ENCODE results near the gene SPDYE2B. TPM values are rescaled to one million over a fixed set of nuclear protein-coding genes. Genes with fewer than 3 reads are reported as not detected.
A peak's percentile ranks its signal among the peaks of the same experiment; 100 is the strongest.
"Not testable (repeated sequence)": the region's sequence is repeated elsewhere in the genome, so short reads cannot be mapped to it uniquely, and the experiment has no call there.

SPDYE2B gene
- polyA plus RNA-seq, 3 donors = 0.58 to 1.4 (median 0.76) TPM

DNA sequence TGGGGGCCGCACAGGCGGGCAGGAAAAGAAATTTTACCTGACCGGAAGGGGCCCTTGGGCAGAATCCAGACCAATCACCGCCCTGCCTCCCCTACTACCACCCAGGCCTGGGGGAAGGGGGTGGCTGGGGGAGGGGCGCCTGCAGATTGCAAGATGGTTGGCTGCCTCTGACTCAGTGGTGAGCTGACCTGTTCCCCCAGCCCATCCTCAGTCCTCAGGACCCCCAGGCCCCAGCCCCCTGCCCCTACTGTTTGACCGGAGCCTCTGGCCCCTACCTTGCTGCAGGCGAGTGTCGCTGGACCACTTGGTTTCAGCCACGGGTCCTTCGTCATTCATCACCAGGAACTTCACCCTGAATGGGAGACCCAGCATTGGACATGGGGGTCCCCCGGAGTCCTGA is 11.3 kb upstream of the SPDYE2B start:
- DNase-seq (ENCODE audit: low read depth in 3 of 3, low spot score in 2 of 3) = not testable (repeated sequence)

GRCh38 chr7:102642691-102643090 is 7.4 kb upstream of the SPDYE2B start, which contains the start of gene UPK3BL1:
TSS of gene UPK3BL1 (minus strand) at chr7:102642791. CDS start at chr7:102642741, 50 bp downstream.
- DNase-seq (ENCODE audit: low read depth in 3 of 3, low spot score in 2 of 3) = not testable (repeated sequence)

DNA sequence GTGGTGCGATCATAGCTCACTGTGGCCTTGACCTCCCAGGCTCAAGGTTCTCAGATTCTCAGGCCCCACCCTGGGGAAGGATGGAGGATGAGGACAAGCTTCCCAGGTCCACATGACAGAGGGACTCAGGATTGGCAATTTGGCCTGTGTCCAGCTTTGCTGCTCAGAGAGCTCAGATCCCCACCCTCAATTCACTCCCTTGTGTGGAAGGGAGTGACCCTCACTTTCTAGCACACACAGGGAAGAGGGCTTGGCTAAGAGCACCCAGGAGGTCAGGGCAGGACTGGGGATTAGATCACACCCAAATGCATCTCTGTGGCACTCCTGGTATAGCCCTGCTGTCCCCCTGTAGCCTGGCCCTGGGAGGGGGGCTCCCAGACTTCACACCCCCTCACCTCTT is 6.7 kb upstream of the SPDYE2B start:
- DNase-seq (ENCODE audit: low read depth in 3 of 3, low spot score in 2 of 3) = not testable (repeated sequence)

DNA sequence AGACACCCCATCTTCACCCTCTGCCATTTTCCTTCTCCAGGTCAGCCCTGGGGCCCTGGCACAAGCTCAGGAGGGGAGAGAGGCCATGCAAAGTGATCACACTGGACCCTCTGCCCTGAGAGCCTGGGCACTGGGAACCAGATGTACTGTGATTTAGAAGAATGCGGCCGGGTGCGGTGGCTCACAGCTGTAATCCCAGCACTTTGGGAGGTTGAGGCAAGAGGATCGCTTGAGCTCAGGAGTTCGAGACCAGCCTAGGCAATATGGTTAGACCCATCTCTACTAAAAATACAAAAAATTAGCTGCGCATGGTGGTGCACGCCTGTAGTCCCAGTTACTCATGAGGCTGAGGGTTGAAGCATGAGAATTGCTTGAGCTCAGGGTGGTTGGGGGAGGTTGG is 2.3 kb upstream of the SPDYE2B start:
- DNase-seq (ENCODE audit: low read depth in 3 of 3, low spot score in 2 of 3) = not testable (repeated sequence)

DNA sequence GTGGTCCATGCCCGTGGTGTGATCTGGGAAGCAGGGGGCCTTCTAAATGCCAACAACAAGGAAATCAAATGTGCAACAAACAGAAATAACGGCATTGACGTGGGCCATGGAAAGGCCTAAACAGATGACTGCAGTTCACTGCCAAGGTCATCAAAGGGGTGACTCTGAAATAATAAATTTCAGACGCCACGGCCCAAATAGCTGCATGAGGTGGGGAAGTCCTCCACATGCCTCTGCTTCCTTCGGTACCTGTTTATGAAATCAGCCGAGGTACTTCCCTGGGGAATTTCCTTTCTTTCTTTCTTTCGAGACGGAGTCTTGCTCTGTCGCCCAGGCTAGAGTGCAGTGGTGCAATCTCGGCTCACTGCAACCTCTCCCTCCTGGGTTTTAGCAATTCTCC is 14.6 kb downstream of the SPDYE2B start:
- not testable (repeated sequence) for DNase-seq (ENCODE audit: low read depth in 3 of 3, low spot score in 2 of 3)

DNA sequence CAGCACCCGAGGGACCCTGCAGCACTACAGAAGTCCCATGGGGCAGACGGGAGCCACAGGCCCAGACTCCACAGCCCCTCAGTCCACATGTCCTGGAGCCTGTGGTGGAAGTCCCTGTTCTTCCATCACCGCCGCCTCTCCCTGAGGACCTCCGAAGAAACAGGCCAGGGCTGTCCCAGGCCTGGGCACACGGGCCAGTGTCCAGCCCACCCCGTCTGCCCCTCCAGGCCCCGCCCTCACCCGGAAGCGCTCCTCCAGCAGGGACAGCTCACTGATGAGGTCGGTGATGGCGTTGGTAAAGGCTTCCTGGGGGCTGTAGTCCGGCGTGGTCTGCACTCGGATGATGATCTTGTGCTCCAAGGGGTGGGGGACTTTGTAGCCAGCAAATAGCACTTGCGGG is 16.7 kb downstream of the SPDYE2B start:
- not testable (repeated sequence) for DNase-seq (ENCODE audit: low read depth in 3 of 3, low spot score in 2 of 3)

DNA sequence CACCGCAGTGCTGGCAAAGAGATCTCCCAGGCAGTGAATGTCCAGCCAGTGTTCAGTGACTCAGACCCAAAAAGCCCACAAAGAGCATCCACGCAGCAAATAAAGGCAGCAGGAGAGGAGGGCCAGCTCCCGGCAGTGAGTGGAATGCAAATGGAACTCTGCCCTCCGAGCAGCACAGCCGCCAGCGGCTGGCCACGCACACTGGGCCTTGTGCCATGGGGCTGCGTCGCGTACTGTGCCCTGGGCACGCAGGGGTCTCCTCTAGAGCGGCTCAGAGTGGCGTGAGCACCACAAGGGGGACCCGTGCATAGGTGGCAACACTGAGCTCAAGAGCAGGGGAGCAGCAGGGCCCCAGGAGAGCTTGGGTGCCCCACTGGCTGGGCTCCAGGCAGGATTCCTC is 17.4 kb downstream of the SPDYE2B start:
- not testable (repeated sequence) for DNase-seq (ENCODE audit: low read depth in 3 of 3, low spot score in 2 of 3)

- DNase-seq (ENCODE audit: low read depth in 3 of 3, low spot score in 2 of 3) = peak in 2 of 3 donors; percentile 19 to 33
Measured at GRCh38 chr7:102671166-102671955, 21.2 kb downstream of the SPDYE2B start, which contains the start of gene POLR2J2. TSS of gene POLR2J2 (minus strand) at chr7:102671663. CDS start at chr7:102671601, 62 bp downstream.

DNA sequence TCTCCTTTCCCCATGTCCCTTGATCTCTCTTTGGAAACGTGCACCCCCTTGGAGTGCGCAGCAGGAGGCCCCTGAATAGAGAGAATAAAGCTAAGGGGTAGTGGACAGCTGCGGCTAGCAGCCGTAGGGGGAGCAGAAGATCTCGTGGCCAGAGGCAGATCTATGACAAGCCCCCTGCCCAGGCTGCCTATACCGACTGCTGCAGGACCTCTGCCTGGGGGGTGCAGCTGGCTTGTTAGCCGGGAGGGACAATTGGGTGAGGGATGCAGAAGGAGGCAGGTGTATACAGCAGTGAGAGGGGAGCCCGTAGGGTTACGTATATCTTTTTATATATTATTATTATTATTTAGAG is 21.8 kb downstream of the SPDYE2B start:
- not testable (repeated sequence) for DNase-seq (ENCODE audit: low read depth in 3 of 3, low spot score in 2 of 3)

DNA sequence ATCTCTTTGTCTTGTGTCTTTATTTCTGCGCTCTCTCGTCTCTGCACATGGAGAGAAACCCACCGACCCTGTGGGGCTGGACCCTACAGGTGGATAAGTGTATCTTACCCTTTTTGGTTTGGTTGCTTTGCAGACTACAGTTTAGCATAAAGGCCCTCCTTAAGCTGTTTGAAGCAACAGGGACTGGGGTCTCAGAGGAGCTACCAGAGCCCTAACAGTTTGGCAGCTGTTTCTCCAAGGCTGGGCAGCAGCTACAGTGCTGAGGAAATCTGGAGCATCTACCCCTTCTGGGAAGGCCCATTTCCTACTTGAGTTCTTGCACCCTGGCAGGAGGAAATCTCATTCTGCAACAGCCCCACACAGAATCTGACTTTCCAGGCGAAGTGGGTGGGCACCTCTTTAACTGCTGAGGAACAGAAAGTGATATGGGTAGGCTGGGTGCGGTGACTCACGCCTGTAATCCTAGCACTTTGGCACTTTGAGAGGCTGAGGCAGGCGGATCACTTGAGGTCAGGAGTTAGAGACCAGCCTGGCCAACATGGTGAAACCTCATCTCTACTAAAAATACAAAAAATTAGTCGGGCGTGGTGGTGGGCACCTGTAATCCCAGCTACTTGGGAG is 23.4 kb downstream of the SPDYE2B start:
- DNase-seq (ENCODE audit: low read depth in 3 of 3, low spot score in 2 of 3) = not testable (repeated sequence)

GRCh38 chr7:102675545-102675944 is 25.4 kb downstream of the SPDYE2B start:
- not testable (repeated sequence) for DNase-seq (ENCODE audit: low read depth in 3 of 3, low spot score in 2 of 3)

DNA sequence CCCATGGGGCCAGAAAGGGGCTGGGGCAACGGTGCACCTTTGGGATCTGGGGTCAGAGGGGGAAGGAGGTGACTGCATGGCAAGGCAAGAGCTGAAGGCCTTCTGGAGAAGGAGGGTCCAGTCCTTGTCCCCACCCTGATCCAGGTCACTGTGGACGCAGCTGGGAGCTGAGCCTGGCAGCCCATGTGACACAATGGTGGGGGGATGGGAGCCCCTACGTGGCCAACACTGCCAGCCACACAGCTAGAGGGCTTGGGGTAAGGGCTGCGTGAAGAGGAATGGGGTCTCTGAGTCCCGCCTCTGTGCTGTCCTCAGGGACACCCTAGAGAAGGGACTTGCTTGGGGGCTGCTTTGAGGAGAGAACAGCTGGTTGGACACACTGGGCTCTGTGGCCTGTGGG is 30.7 kb downstream of the SPDYE2B start:
- DNase-seq (ENCODE audit: low read depth in 3 of 3, low spot score in 2 of 3) = not testable (repeated sequence)

DNA sequence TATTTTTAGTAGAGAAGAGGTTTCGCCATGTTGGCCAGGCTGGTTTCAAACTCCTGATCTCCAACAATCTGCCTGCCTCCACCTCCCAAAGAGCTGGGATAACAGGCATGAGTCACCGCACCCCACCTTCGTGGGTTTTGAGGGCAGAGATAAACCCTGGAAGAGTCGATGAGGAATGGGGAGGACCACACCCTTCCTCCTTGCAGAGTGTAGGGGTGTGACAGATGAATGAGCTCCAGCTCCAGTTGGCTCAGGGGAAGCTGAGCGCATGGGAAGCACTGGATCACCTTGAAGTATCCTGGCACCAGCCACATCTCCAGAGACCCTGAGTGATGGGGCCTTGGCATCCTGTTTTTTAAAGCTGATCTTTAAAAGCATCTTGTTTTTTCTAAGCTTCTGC is 32.4 kb downstream of the SPDYE2B start:
- not testable (repeated sequence) for DNase-seq (ENCODE audit: low read depth in 3 of 3, low spot score in 2 of 3)

DNA sequence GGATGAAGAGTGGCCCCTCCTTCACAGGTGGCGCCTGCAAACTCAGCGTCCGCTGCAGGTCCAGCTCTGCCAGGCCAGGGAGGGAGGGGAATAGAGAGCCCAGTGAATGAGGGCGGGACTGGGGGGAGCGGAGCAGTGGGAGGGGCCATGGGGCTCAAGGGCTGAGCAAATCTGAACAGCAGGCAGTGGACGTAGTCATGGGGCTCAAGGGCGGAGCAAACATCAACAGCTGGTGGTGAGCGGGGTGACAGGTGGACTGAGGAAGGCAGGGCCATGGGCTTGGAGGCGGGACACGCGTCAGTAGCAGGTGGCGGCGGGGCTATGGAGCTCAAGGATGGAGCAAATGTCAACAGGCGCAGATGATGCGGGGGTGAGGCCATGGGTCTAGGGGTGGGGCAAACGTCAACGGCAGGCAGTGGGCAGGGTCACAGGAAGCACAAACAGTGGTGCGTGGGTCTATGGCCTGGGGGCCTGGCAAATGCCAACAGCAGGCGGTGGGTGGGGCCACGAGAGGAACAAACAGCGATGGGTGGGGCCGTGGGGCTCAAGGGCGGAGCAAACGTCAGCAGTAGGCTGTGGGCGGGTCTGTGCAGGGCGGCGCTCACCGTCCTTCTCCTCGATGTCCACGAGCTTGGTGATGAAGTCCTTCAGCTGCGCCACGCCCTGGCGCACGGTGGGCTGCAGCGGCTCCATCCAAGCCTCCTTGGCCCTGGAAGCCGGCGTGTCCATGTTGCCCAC is 38.3 kb downstream of the SPDYE2B start:
- DNase-seq (ENCODE audit: low read depth in 3 of 3, low spot score in 2 of 3) = not testable (repeated sequence)

- DNase-seq (ENCODE audit: low read depth in 3 of 3, low spot score in 2 of 3) = not testable (repeated sequence)
Measured at GRCh38 chr7:102689436-102690282, 39.5 kb downstream of the SPDYE2B start.

DNA sequence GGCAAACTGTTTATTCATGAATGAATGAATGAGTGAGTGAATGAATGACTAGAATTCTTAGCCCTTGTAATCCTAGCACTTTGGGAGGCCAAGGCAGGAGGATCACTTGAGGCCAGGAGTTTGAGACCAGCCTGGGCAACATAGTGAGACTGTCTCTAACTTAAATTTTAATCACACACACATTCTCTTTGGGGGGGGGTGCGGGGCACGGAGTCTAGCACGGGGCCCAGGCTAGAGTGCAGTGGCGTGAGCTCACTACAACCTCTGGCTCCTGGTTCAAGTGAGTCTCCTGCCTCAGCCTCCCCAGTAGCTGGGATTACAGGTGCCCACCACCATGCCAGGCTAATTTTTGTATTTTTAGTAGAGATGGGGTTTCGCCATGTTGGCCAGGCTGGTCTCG is 40.5 kb downstream of the SPDYE2B start:
- not testable (repeated sequence) for DNase-seq (ENCODE audit: low read depth in 3 of 3, low spot score in 2 of 3)

GRCh38 chr7:102694008-102694407 is 43.9 kb downstream of the SPDYE2B start:
- not testable (repeated sequence) for DNase-seq (ENCODE audit: low read depth in 3 of 3, low spot score in 2 of 3)

GRCh38 chr7:102695033-102695552 is 45.0 kb downstream of the SPDYE2B start:
- not testable (repeated sequence) for DNase-seq (ENCODE audit: low read depth in 3 of 3, low spot score in 2 of 3)

- not testable (repeated sequence) for DNase-seq (ENCODE audit: low read depth in 3 of 3, low spot score in 2 of 3)
Measured at GRCh38 chr7:102696009-102696408, 45.9 kb downstream of the SPDYE2B start.

Measured in right renal cortex interstitium (tissue), 3 donors.